DMS53 treated with DMSO at 0.1 percent for 48 hours (cell line): ENCODE measurements around the gene C19orf73.
"Not testable (repeated sequence)": the region's sequence is repeated elsewhere in the genome, so short reads cannot be mapped to it uniquely, and the experiment has no call there.

ENCODE experiments used
- DNase-seq: peaks from one replicate; lab custom pipeline; 2025; ENCODE audit not compliant: unreplicated experiment; lab: John Stamatoyannopoulos, UW

The C19orf73 gene

GRCh38 chr19:49148784-49149651, 30.1 kb upstream of the C19orf73 start:
- DNase-seq = peak; percentile 64

DNA sequence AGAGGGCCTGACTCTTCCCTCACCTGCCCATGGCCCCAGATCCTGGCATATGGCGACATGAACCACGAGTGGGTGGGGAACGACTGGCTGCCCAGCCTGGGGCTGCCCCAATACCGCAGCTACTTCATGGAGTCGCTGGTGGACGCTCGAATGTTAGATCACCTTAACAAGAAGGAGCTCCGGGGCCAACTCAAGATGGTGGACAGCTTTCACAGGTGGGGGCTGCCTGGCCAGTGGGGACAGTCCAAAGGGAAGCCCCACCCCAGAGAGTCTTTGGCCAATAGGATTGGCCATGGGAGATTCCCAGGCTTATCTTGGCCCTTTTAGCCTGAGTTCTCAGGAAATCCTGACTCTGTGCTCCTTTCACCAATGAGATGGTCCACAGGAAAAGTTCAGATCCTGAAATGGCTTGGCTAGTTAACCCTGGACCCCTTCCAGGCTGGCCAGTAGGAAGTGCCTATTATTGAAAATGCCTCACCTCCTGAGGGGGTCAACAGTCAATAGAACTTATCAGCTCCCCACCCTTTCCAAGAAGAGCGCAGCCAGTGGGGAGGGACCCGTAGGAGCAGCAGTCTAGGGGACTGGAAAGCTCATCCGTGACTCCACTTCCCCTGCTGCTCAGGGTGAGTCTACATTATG, 29.2 kb upstream of the C19orf73 start:
- DNase-seq = no peak

- DNase-seq = not testable (repeated sequence)
Observed at GRCh38 chr19:49146408-49146770, 27.4 kb upstream of the C19orf73 start.

- peak; percentile 8 for DNase-seq
Observed at GRCh38 chr19:49145573-49146407, 26.8 kb upstream of the C19orf73 start.

DNA sequence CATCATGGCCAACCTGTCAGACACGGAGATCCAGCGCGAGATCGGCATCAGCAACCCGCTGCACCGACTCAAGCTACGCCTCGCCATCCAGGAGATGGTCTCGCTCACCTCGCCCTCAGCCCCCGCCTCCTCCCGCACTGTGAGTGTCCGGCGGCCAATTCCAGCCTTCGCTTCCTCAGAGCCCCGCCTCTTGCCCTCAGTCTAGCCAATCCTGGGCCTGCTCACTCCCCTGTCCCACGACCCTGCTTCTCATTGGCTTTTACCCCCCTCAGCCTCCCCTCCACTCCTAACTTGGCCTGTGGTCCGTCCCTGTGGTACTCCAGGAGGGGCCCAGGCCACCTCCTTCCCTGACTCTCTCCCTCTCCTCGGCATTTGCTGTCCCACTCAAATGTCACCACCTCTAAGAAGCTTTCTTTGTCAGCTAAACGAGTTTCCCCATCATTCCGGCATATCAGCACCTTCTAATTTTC, 24.0 kb upstream of the C19orf73 start:
- DNase-seq = peak; percentile 52

GRCh38 chr19:49141352-49141751, 22.4 kb upstream of the C19orf73 start:
- DNase-seq = no peak

DNA sequence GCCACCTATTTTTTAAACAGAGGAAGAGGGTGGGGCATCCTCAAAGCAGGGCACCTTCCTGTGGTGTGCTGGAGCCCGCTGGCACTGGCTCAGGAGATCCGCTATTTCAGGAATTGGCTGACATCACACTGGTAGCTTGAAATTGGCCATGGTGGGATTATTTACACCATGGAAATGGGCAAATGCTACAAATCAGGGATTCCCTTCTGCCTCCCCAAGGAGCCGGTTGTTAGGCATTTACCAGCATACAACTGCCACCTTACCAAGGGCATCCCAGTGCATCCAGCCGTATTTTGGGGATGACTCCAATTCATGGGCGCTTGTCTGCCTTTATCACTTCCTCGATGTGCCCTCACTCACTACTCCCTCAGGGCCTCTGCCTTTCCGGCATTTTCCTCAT, 22.0 kb upstream of the C19orf73 start:
- DNase-seq = no peak

DNA sequence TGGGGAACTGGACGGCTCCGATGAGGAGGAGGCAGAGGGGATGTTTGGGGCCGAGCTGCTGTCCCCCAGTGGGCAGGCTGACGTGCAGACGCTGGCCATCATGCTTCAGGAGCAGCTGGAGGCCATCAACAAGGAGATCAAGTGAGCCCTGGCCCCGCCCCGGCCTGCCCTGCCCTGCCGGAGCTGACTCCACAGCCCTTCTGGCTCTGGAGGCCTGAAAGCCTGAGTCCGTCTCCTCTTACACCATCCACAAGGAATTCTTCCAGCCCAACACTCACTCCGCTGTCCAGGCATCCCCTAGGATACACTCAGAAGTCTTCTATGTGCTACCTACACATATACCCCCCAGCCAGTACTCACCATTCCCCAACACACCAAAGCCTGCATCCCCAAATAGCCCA, 17.8 kb upstream of the C19orf73 start:
- DNase-seq = no peak

DNA sequence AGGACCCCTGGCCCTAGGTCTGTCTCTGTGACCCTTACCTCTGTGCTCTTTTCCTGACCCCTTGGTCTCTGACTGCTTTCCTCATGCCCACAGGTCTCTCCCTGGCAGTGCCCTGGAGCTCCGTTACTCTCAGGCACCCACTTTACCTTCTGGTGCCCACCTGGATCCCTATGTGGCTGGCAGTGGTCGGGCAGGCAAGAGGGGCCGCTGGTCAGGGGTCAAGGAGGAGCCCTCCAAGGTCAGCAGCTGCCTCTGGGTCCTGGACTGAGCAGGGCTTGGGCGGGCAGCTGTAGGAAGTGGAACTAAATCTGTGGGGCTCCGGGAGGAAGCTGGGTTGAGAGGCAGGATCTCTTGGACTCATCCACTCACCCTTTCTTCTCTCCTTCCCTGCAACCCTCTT, 16.7 kb upstream of the C19orf73 start:
- DNase-seq = no peak

DNA sequence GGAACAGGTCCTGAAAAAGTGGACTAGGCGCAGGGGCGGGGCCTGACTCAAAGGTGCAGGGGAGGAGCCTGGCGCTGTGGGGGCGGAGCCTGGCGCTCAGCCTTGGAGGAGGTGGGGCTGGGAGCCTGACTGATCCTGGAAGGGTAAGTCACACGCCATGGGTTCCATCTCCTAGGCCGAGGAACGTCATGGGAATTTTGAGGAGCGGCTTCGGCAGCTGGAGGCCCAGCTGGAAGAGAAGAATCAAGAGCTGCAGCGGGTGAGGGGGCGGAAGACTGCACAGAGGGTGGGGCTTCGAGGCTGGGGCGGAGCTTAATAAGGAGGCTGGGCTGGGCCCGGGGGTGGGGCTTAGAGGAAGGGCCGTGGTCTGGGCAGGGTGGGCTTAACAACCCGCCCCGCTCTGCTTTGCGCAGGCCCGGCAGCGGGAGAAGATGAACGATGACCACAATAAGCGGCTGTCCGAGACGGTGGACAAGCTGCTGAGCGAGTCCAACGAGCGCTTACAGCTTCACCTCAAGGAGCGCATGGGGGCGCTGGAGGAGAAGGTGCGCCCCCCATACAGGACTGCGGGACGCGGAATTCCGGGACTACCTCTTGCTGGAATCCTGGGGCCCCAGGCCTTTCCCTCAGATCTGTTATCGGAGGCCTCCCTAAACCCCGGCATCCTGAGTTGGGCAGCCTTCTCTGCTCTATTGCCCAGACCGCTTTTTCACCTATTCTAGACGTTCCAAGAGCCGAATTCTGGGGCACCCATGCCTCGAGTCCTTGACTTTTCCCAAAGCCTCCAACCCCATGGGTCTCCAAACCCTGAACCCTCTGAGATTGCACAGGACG, 14.9 kb upstream of the C19orf73 start:
- DNase-seq = no peak

- DNase-seq = no peak
Observed at GRCh38 chr19:49132974-49133609, 14.1 kb upstream of the C19orf73 start.

GRCh38 chr19:49130325-49130724, 11.4 kb upstream of the C19orf73 start:
- no peak for DNase-seq

GRCh38 chr19:49129238-49129583, 10.3 kb upstream of the C19orf73 start:
- no peak for DNase-seq

DNA sequence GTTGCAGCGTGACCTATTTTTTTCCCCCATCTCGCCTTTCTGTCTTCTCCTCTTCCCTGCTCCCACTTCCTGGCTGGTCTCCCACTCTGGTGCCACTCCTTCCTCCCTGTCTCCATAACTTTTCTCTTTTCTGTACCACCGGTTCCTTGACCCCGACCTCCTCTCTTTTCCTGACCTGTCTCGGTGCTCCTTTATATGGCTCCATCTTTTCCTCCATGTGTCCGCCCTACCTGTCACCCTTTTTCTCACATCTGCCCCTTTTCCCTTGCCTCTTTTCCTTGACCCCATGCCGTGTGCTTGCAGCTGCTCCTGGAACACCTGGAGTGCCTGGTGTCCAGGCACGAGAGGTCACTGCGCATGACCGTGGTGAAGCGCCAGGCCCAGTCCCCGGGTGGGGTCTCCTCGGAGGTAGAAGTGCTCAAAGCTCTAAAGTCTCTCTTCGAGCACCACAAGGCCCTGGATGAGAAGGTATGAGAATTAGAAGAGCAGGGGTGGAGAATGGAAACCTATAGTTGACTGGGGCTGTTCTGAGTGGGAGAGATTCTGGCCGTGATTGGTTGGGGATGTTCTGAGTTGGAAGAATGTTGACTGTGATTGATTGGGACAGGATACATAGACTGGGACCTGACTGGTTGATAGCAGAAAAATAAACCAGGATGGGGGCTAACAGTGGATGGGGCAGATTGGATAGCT, 9.7 kb upstream of the C19orf73 start:
- DNase-seq = no peak

DNA sequence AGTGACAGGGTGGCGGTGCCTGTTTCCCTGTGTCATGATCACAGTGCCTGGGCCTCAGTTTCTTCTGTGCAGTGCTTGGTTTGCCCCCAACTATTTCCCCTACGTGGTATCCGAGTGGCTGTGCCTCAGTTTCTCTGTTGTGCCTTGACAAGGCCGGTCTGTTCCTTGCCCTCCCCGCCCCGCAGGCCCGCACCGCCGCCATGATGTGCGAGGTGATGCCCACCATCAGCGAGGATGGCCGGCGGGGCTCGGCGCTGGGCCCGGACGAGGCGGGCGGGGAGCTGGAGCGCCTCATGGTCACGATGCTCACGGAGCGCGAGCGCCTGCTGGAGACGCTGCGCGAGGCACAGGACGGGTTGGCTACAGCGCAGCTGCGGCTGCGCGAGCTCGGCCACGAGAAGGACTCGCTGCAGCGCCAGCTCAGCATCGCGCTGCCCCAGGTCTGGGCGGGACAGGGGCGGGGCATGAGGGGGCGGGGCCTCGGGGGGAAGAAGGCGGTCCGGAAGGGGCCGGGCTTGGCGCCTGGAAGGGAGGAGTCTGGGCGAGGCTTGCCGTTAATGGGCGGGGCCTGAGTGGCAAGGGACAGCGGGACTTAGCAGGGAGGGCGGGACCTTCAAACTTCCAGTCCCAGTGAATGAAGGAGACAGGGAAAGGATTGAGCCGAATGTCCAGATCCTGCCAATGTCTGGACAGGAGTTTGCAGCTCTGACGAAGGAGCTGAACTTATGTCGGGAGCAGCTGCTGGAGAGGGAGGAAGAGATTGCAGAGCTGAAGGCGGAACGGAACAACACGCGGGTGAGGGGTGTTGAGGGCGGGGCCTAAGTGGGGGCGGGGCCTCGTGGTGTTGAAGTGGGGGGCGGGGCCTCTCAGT, 9.0 kb upstream of the C19orf73 start:
- peak; percentile 94 for DNase-seq

GRCh38 chr19:49127225-49127624, 8.3 kb upstream of the C19orf73 start:
- DNase-seq = not testable (repeated sequence)

- no peak for DNase-seq
Observed at GRCh38 chr19:49126575-49126974, 7.6 kb upstream of the C19orf73 start.

- DNase-seq = no peak
Observed at GRCh38 chr19:49125025-49125731, 6.2 kb upstream of the C19orf73 start.
